GM12878 (cell line): ENCODE measurements around the gene PCYOX1L.

Source experiments
- CBFB ChIP-seq: IDR thresholded peaks from 2 replicates; pipeline ENCODE4 v1.6.1; 2016; ENCODE audit warnings: antibody characterized with exemption, low read depth
- CREM ChIP-seq: IDR thresholded peaks from 2 replicates; pipeline ENCODE4 v1.6.1; 2014; ENCODE audit warnings: antibody characterized with exemption, low read depth
- CTCF ChIP-seq, 3 experiments: IDR thresholded peaks in 2 of 3; conservative IDR thresholded peaks in 1 of 3; 2 replicates each; pipeline ENCODE4 v1.5.1; 2011; ENCODE audit warnings: low read depth in 3 of 3, low read length in 3 of 3, mild to moderate bottlenecking in 3 of 3, control low read depth in 2 of 3, moderate library complexity in 2 of 3, inconsistent platforms in 1 of 3, mixed read lengths in 1 of 3; ENCODE audit not compliant: control insufficient read depth in 2 of 3, insufficient read depth in 1 of 3; ENCODE audit errors: extremely low read depth in 1 of 3
- EZH2 ChIP-seq: IDR thresholded peaks from 2 replicates; pipeline ENCODE4 v1.6.1; 2012; ENCODE audit warnings: low read depth, mild to moderate bottlenecking, control low read depth, inconsistent platforms, low read length, borderline replicate concordance; ENCODE audit not compliant: control insufficient read depth
- IRF3 ChIP-seq: fragments of 450-650 bp; IDR thresholded peaks from 2 replicates; pipeline ENCODE4 v1.6.1; 2014; ENCODE audit warnings: mild to moderate bottlenecking
- JUND ChIP-seq: IDR thresholded peaks from 2 replicates; pipeline ENCODE4 v1.6.1; 2012; ENCODE audit warnings: low read depth, mild to moderate bottlenecking, low read length, improper control_type of control experiment, moderate library complexity
- NBN ChIP-seq: fragments of 450-650 bp; IDR thresholded peaks from 2 replicates; pipeline ENCODE4 v1.6.1; 2016
- POLR2A ChIP-seq: IDR thresholded peaks from 2 replicates; pipeline ENCODE4 v1.6.1; 2011; ENCODE audit warnings: low read depth, mild to moderate bottlenecking, low read length
- POLR2AphosphoS5 ChIP-seq: IDR thresholded peaks from 2 replicates; pipeline ENCODE4 v1.6.1; 2011; ENCODE audit warnings: mild to moderate bottlenecking, low read length, inconsistent platforms
- RAD51 ChIP-seq: fragments of 450-650 bp; IDR thresholded peaks from 2 replicates; pipeline ENCODE4 v1.6.1; 2016; ENCODE audit warnings: moderate library complexity, mild to moderate bottlenecking, inconsistent platforms
- RB1 ChIP-seq: fragments of 450-650 bp; formaldehyde crosslinking; IDR thresholded peaks from 2 replicates; pipeline ENCODE4 v1.6.1; 2017; ENCODE audit warnings: mild to moderate bottlenecking, borderline replicate concordance
- SIN3A ChIP-seq: IDR thresholded peaks from 2 replicates; pipeline ENCODE4 v1.6.1; 2012; ENCODE audit warnings: low read depth, low read length, improper control_type of control experiment
- TF ChIP-seq, protein P1 (sequence below): IDR thresholded peaks from 2 replicates; pipeline ENCODE4 v1.6.1; 2012; ENCODE audit warnings: low read length, inconsistent platforms

DNA sequence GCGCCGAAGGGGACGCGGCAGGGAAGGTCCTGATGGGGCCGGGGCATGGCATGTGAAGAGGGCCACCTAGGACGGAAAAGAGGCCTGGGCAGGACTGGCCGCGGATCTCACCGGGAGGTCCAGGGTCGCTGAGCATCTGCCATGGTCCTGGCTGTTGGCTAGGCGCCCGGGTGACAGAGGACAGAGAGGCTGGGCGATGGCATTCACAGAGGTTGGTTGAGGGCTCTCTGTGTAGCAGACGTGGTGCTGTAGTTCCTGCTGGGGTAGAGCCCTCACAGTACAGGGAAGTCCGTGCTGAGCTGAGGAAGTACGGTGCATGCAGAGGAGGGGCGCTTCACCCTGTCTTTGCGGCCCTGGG, 427 bp downstream of the PCYOX1L start:
- TF ChIP-seq CTCF (IDR thresholded peaks at IDR 0.05 in 2 of 3, conservative IDR thresholded peaks at IDR 0.05 in 1 of 3; ENCODE audit: control insufficient read depth in 2 of 3, extremely low read depth in 1 of 3, insufficient read depth in 1 of 3, low read depth in 3 of 3, low read length in 3 of 3) (no peak), POLR2A (no peak), EZH2 (no peak), IRF3 (no peak), NBN (no peak), RAD51 (no peak), CBFB (no peak), RB1 (no peak), POLR2AphosphoS5 (no peak), SIN3A (no peak), CREM (no peak), JUND (no peak)
- TF ChIP-seq, protein P1, sequence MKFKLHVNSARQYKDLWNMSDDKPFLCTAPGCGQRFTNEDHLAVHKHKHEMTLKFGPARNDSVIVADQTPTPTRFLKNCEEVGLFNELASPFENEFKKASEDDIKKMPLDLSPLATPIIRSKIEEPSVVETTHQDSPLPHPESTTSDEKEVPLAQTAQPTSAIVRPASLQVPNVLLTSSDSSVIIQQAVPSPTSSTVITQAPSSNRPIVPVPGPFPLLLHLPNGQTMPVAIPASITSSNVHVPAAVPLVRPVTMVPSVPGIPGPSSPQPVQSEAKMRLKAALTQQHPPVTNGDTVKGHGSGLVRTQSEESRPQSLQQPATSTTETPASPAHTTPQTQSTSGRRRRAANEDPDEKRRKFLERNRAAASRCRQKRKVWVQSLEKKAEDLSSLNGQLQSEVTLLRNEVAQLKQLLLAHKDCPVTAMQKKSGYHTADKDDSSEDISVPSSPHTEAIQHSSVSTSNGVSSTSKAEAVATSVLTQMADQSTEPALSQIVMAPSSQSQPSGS = no peak
